GM21447 (cell line): ENCODE data around the gene DMGDH.

Source experiments
- ATAC-seq: cut with Tn5 transposase; IDR thresholded peaks from one replicate; pipeline ENCODE4 v1.9.1; 2021; ENCODE audit not compliant: unreplicated experiment

Gene DMGDH

DNA sequence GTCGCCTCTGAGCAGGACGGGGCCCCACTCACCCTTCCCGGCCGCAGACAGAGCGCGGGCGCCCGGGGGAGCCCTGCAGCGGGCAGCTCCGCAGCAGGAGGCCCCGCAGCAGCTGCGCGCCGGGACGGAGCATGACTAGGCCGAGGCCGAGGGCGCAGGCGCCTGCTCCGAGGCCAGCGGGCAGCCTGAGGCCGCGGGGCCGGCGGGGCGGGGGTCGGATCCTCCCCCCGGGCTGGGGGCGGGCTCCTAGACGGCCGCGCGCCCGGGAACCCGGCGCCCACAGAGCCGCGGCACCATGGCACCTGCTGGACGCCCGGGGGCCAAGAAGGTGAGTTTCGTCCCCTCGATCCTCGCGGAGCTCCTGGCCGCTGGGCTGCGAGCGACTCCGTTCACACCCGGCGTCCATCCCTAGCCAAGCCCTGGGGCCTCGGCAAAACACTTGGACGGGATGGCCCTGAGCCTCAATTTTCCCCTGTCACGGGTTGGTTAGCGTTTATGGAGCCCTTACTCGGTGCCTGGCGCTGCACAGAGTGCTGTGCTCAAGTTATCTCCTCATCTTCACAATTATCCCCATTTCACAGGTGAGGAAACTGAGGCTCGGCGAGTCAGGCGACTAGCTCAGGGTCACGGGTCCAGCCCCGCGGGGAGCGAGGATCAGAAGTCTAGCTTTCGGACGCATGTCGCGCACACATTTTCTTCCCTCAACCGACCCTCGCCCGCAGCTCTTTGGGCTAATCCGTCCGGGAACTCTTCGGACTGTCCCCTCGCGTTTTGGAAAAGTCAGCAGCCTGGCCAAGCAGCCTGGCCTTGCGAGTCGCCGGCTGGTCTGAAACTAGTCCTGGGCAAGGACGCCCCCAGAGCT, at the start of gene DMGDH, which contains the start of gene BHMT2:
TSS of gene DMGDH (minus strand) at position 187 of the 862 bp plus-strand sequence. CDS start at position 133, 54 bp downstream.
TSS of gene BHMT2 (plus strand) at position 280 of the 862 bp plus-strand sequence. CDS start at position 296, 16 bp downstream.
- ATAC-seq = no peak

DNA sequence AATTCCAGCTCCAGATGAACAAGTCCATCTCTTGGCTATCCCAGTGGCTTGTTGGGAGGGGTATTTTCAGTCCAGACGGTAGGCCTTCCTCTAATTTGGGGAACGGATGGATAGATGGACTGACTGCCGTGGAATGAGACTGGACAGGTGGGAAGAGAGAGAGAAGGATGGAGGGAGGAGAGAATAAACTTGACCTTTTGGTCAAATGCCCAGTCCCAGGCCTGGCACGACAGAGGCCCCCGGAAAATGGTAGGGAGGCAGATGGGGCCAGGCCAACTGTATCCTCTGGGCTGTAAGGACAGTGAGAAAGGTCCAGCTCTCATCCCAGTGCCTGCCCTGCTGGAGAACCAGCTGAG, 43.2 kb upstream of the DMGDH start:
- ATAC-seq = no peak

DNA sequence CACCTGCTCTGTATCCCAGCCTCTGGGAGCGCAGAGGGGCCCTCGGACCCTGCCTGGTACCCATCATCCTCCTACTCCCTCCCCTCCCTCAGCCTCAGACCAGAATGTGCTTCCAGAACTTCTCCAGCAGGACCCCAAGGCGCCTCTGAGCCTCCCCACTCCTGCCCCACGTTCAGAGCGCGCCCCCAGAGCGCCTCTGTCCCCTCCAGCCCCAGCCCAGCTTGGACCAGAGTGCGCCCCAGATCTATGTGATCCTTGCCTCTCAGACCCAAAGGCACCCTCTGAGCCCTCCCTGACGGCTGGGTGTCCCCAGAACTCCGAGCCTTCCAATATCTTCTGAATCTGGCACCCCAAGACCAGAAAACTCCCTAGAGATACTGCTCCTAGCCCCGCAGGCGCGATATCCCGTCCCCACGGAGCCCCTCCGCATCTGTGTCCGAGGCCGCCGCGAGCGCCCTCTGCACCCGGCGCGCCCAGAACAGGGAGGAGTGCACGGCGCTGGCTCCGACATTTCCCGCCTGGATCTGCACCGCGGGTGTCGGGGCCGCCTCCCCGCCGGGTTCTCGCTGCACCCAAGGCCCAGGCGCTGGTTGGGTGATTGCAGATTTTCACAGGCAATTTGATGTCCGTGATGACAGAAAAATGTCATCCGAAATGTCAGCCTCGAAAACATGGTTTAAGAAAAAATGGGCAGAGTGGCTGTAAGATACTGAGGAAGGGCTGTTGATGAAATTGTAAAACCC, 42.7 kb upstream of the DMGDH start:
- no peak for ATAC-seq

DNA sequence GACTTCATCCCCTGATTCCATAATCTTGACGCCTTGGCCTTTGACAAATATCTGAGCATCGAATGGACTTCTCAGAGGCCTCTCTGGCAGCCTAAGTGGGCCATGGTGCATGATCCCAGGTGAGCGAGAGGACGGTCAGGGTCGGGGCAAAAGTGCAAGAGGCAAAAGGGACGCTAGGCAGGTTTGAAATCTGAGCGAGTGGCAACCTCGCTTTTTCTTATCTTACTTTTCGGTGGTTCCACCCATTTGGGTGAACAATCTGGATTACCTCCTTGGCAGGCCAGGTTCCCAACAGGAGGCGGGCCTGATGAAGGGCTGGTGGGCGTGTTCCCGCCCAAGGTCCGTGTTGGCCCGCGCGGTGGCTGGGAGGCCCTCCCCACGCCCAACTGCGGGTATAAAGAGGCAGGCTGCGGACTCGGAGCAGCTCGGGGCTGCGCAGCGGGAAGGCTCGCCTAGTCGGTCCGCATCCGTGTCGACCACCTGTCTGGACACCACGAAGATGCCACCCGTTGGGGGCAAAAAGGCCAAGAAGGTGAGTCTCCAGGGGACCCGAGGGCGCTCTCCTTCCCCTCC, 42.0 kb upstream of the DMGDH start, which contains the start of gene BHMT:
TSS of gene BHMT (plus strand) at position 423 of the 573 bp plus-strand sequence. CDS start at position 500, 77 bp downstream.
- no peak for ATAC-seq

DNA sequence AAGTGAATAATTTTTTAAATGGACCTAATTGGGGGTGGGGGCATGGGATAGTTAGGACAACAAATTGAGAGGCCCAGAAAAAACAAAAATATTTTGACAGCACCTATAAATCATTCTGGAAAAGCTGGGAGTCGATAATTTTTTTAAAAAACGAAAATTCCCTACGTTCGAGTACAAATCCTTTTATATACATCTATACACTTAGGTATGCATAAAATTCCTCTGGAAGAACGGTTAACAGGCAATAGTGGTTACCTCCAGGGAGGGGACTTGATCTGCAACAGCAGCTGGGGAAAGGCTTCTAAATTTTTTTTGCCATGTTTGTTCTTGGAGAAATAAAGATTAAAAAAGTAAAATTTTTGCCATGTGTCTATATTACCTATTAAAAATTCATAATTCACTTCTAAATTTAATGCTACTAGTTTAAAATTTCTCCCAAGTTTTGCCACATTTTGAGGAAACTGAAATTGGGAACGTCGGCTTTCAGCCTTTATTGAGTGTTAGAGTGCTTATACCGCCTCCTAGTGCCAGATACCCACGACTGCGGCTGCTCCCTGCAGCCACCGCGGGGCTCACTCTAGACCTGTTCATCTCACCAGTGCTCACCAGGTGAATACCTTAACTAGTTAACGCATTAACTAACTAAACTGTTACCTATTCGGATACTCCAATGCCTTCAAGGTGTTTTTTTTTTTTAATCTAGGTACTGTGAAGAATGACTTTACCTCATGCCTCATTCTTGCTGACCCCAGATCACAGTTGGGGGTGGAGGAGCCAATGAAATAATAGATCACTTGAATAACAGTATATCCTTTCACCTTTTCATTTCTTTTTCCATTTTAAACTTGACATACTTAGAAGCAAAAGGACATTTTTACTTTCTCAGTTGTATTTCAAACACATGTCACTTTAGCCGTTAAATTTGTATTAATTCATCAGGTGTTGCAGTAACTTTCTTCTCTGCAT, 40.3 kb upstream of the DMGDH start:
- ATAC-seq = no peak

DNA sequence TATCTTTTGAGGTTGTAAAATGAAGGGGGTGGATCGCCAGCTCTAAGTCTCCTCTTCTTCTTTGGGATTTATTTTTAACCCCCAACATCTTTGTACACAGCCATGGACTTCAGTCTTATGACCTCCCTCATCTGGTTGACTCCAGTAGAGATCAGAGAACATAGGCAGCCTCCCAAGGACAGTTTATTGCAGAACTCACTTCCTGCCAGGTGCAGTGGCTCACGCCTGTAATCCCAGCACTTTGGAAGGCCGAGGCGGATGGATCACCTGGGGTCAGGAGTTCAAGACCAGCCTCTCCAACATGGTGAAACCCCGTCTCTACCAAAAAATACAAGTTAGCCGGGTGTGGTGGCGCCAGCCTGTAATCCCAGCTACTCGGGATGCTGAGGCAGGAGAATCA, 39.3 kb upstream of the DMGDH start:
- ATAC-seq = no peak

DNA sequence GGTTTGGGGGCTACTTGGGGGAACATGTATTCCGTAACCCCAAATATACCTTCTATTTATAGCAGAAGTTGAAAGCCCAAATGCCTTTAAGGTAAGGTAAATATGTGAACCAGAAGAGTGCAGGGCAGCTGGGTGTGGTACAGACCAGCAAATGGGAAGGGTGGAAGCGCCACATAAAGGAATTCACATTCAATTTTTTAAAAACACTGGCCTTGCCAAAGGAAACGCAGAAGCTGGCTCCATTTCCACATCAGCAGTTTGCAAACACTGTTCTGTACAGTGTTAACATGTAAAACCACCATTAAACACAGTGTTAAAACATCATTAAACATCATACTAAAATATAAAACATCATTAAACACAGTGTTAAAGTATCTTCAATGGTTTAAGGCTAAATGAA, 38.6 kb upstream of the DMGDH start:
- no peak for ATAC-seq

DNA sequence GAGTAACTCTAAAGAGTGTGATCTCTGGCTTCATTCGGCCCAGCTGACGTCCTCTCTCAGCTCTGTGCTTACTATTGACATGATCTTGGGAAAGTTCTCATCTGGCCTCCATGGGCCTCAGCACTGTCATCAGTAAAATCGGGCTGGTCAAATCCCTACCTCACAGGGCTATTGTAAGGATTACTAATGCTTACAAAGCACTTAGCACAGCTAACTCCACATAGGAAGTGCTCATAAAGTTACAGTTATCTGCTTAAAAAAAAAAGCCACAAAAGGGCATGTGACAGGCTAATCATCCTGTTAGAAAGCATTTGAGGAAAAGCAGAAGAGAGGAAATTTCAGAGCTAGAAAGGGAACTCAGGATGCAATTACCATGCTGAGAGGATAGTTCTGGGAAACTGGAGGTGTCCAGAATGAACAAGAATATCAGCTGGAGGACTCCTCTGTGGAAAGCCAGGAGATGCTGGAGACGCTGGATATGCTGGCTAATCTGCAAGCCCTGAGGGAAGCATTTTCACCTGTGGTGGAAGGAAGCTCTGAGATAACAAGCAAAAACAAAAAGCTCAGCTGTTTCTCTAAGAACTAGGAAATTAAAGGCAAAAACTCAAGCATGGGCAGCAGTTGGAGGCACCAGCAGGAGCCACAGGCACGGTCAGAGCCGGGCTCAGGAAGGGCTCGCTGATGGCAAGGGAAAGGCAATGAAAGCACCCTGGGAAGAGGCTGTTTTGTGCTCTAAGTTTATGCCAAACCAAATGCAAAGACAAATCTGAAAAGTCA, 37.7 kb upstream of the DMGDH start:
- ATAC-seq = no peak

DNA sequence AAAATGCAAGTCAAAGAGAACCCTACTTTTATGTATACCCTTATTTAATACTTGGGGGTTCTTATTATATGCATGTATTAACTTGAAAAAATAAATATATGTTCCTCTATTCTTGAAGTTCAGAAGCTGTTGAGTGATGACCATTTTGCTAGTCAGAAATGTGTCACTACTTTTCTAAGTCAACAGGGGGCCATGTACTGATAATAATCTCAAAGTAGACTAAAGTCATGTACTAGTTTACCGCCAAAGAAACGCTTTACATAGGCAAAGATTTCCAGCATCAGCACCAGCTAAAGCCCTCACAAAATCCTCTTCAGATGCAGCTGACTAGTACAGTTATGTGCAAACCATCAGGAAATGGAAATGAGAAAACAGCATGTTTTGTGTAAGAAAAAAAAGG, 36.4 kb upstream of the DMGDH start:
- no peak for ATAC-seq

DNA sequence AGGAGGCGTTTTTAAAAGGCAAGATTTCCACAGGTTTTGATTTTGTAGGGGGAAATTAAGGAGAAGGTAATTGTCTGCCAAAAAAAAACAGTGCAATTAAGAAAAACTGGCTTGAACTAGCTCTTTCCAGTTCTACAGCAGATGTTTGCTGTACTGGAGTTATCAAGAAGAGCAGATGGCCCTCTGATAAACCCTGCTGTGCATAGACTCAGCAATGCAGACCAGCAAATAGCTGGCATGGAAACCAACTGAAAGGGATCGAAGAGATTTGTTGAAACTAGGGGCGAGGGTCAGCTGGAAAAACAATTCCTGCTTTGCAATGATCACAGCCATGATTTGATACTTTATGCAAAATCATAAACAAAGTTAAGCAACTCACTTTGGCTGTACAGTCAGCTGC, 24.3 kb upstream of the DMGDH start:
- no peak for ATAC-seq

DNA sequence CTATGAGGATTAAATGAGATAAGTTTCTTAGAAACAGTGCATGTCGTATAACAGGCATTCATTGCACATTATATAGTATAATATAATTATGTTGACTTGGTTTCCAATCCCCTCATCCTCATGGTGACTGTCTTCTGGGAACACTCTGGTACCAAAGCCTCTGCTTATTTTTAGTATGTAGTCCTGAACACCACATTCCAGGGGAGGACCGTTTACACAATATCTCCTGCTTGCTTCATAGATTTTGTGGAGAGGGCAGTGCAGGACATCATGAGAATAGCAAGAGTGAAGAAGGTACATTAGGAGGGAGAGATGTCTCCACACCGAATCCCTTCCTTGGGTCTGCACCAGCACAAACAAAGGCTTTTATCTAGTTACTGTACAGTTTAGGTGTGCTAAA, 21.6 kb upstream of the DMGDH start:
- ATAC-seq = no peak

DNA sequence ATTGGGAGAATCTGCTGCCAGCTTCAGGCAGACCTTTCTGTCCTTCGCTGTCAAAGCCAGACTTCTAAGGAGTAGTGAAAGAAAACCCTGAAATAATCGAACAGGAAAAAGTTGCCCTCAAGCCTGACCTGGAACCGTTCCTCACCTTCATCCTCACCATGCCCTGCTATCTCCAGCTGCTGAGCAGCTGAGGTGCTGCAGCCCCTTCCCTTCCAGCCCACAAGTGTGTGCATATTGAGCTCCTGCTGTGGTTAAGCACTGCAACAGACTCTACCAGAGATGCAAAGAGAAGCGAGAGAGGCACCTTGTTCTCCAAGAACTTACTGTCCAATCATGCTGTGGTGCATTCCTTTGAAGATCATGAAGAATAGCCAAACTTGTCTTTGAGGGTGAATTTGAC, 19.0 kb upstream of the DMGDH start:
- ATAC-seq = no peak

DNA sequence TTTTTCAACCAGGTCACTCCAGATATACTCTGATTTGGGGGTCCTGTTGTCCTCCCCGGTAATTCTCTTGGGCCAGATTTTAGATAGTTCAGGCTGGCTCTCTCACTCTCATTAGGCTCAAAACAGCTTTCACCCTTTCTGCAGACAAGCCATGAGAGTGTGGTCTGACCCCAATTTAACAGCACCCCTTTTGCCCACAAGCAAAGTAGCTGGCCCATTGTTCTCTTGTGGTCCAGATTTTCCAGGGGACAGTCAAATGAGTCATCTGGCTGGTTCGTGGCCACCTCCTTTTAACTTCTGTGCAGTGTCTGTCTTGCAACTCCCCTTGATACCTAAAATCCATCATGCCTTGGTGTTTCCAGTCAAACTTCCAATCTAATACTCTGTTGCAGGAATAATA, 16.6 kb upstream of the DMGDH start:
- no peak for ATAC-seq

DNA sequence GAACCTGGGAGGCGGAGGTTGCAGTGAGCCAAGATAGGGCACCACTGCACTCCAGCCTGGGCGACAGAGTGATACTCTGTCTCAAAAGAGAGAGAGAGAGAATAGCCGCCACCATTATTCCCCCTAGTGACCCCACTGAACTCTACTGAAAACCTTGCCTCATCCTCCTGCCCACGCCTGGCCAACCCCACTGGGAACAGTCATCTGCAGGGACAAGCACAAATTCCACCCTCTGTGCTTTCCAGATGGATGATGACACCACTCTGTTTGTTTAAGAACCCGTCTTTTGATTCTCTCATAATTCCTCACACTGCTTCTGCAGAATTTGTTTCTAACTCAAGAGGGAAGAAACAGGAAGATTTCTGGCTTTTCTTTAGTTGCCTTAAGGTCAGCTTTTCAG, 12.3 kb upstream of the DMGDH start:
- ATAC-seq = no peak

DNA sequence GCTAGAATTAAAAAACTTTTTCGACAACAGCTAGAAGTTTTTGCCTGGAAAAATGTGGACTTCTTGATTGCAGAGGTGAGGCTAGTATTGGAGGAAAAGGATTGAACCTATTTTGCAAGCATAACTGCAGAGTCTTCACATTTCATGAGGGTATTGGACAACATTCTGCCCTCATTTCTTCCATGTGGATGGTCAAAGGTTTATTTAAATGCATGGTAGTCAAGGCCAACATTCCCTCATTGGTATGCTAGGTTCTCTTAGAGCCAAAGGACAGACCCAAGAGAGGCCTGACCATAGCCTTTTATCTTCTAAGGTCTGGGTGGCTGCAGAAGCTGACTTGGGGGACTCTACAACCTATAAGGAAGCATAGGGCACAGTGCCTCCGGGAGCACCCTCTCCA, 11.3 kb upstream of the DMGDH start:
- no peak for ATAC-seq

DNA sequence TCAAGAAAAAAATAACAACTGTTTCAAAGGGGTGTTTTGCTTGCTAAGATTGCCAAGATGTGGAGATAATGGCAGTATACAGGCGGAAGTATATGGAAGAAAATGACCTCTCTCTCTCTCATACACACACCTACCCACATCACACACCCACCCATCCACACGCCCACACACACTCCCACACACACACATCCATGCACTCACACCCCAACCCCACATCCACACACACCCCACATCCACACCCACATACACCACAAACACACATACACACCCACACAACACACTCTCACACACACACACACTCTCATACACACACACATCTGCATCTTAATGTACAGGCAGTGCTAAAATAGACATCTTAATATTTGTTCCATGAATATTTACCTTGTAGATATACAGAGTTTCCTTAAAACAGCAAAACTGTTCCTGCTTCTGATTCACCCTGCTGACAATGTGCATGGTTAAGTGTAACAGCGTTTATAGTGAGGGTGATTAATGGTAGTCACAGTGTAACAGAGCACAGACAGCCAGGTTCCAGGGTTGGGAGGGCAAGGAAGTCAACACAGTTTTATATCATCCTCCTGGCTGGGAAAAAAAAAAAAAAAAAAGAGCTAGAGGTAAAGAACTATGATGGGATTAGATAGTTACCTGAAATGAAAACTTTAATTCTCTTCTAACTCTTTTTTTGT, 8.3 kb upstream of the DMGDH start:
- ATAC-seq = no peak

DNA sequence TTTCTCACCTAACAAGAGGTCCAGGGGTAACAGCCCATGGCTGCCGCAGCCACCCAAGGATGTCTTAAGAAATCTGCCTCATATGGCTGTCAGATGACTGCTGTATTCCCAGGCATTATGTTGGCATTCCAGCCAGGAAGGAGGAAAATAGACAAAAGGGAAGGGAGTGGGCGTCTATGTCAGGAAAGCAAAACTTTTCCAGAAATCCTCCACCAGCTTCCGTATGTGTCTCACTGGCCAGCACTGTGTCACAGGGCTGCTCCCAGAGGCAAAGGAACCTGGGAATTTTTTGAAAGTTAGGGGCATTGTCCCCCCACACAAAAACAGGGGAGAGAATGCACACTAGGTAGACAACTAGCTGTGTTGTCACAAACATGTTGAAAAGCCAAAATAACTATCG, 7.3 kb upstream of the DMGDH start:
- ATAC-seq = no peak

DNA sequence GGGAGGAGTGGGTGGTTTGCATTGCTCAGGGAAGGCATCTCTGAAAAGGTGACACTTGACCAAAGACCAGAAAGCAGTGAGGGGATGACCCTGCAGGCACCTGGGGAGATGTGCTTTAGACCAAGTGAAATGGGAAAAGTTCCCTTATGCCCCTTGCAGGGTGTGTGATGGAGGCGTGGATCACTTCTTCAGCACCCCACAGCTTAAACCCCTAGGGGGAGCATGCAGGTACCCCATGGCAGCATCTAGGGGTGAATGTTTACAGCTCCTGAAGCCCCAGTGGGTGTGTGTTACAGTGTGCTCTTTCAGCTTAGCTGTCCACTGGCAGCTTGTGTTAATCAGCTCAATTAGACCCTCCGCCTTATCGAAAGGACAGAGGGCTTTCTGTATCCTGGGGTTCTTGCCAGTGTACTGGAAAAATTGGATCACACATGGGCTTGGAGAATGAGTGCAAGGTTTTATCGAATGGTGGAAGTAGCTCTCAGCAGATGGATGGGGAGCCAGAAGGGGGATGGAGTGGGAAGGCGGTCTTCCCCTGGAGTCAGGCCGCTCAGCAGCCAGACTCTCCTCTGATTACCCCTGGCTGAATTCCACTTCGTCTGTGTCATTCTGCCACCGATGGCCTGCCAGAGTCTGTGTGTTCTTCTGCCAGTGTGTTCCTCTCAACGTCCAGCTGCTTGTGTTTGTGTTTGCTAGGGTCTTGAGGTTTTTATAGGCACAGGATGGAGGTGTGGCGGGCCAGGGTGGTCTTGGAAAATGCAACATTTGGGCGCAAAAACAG, 6.4 kb upstream of the DMGDH start:
- no peak for ATAC-seq

DNA sequence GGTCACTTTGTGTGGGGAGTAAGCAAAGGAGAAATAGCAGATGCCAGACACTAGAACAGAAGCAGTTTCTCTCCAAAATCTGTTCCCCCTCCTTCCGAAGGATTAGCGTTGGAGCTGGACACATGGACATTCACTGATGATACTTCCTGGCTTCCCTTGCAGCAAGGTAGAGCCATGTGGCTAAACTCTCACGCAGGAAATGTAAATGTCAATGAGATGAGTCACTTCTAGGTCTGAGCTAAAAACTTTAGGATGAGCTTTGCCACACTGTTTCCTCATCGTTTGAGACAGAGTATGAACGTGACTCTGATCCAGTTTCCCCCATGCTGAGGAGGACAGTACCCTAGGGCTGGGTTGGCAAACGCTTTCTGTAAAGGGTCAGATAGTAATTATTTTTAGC, 5.2 kb upstream of the DMGDH start:
- ATAC-seq = no peak
